Thyroid gland (tissue), 4 donors: ENCODE measurements around the gene TESK2. TPM values are rescaled to one million over a fixed set of nuclear protein-coding genes. Genes with fewer than 3 reads are reported as not detected.
A peak's percentile ranks its signal among the peaks of the same experiment; 100 is the strongest.

Source experiments
- DNase-seq, 2 donors: peaks; one replicate each; pipeline ENCODE4 v3.0.0-alpha.2; 2019
- H3K27ac ChIP-seq, 3 donors: fragments of 200-600 bp; sonication (generic); 1 replicate in 2 of 3; 2 replicates in 1 of 3; pipeline ENCODE4 v1.5.1; 2016 to 2019; ENCODE audit warnings: mild to moderate bottlenecking in 1 of 3, moderate library complexity in 1 of 3
- H3K27me3 ChIP-seq: fragments of 200-600 bp; sonication (generic); one replicate; pipeline ENCODE4 v1.5.1; 2019
- H3K36me3 ChIP-seq, 2 donors: fragments of 200-600 bp; sonication (generic); one replicate each; pipeline ENCODE4 v1.5.1; 2016 to 2019
- H3K4me1 ChIP-seq, 2 donors: fragments of 200-600 bp; sonication (generic); one replicate each; pipeline ENCODE4 v1.5.1; 2017 to 2019
- H3K4me3 ChIP-seq, 3 donors: fragments of 200-600 bp; sonication (generic); replicated peaks in 1 of 3; 1 replicate in 2 of 3; 2 replicates in 1 of 3; pipeline ENCODE4 v1.5.1; 2016; ENCODE audit warnings: mild to moderate bottlenecking in 1 of 3
- H3K9me3 ChIP-seq: fragments of 200-600 bp; sonication (generic); one replicate; pipeline ENCODE4 v1.5.1; 2017
- CTCF ChIP-seq, 6 experiments: fragments of 200-600 bp in 3 of 6; fragments of 450-650 bp in 3 of 6; sonication (generic) in 3 of 6; IDR thresholded peaks; one replicate each; pipeline ENCODE4 v1.5.1; 2016 to 2019; ENCODE audit warnings: antibody characterized with exemption in 6 of 6, mild to moderate bottlenecking in 2 of 6, inconsistent platforms in 1 of 6, moderate library complexity in 1 of 6
- POLR2A ChIP-seq, 2 donors: fragments of 450-650 bp; IDR thresholded peaks; one replicate each; pipeline ENCODE4 v1.6.1; 2017; ENCODE audit warnings: antibody characterized with exemption in 2 of 2, mild to moderate bottlenecking in 2 of 2, moderate library complexity in 1 of 2
- WGBS, 2 donors: methylation state at CpG; one replicate each; pipeline ENCODE4 v1.1.5; 2017; 5-methylcytosine and 5-hydroxymethylcytosine counted together
- intact Hi-C: fragments of 100-400 bp; cut with DNase I; formaldehyde crosslinking; loops from one replicate; pipeline ENCODE4 v1.15.1; 2023
- total RNA-seq, 4 donors: library from RNA; depleted of rRNA; stranded (reverse); fragments of >200 nt; gene quantifications; one replicate each; pipeline ENCODE4 v1.2.3, GENCODE V29; 2016

The TESK2 gene
- total RNA-seq, 4 donors from 2014 or later, result 4.8 to 5.7 (median 5.5) TPM

- intact Hi-C loops, result loop anchor here (2.0 to 5.0 kb wide), 2 partner anchors 133 to 212 kb away; no protein-coding TSS in a partner anchor
- WGBS, 2 donors, result 25% methylated on average over 7 of the region's 7 CpGs
- H3K4me3 ChIP-seq, result no peak overlapping the region
- no peaks in the 10 kb centered on the region for H3K36me3 ChIP-seq
- H3K4me1 ChIP-seq, result peaks cover 7 to 14% of the 10 kb centered on the region in 2 donors
- H3K27ac ChIP-seq, result peak overlapping the region; percentile 64 to 74 (median 72)
- H3K9me3 ChIP-seq, result no peaks in the 10 kb centered on the region
- TF ChIP-seq CTCF (IDR thresholded peaks at IDR 0.05) (peak; percentile 21 to 77 (median 70)), POLR2A (IDR thresholded peaks at IDR 0.05) (no peak)
- DNase-seq, result peak; percentile 68 to 77
- no peaks in the 10 kb centered on the region for H3K27me3 ChIP-seq
Observed at GRCh38 chr1:45359882-45360513, 131.0 kb downstream of the TESK2 start.

GRCh38 chr1:45356186-45356585 lies 134.8 kb downstream of the TESK2 start:
- no peak for TF ChIP-seq CTCF (IDR thresholded peaks at IDR 0.05)
- no peak for TF ChIP-seq POLR2A (IDR thresholded peaks at IDR 0.05)
- H3K4me1 ChIP-seq, result peaks cover 7 to 14% of the 10 kb centered on the region in 2 donors
- H3K27me3 ChIP-seq, result no peaks in the 10 kb centered on the region
- no peaks in the 10 kb centered on the region for H3K36me3 ChIP-seq
- H3K9me3 ChIP-seq, result no peaks in the 10 kb centered on the region
- no peak for DNase-seq
- 64 to 67% methylated on average over 4 of the region's 4 CpGs for WGBS, 2 donors
- H3K4me3 ChIP-seq, result no peak overlapping the region
- intact Hi-C loops, result loop anchor here (5.0 kb wide), 1 partner anchor 216 kb away; no protein-coding TSS in a partner anchor
- H3K27ac ChIP-seq, result no peak overlapping the region

GRCh38 chr1:45355683-45356082 lies 135.3 kb downstream of the TESK2 start:
- 61 to 65% methylated on average over 2 of the region's 2 CpGs for WGBS, 2 donors
- H3K4me1 ChIP-seq, result peaks cover 5 to 13% of the 10 kb centered on the region in 2 donors
- no peak overlapping the region for H3K27ac ChIP-seq
- no peaks in the 10 kb centered on the region for H3K9me3 ChIP-seq
- intact Hi-C loops, result loop anchor here (5.0 kb wide), 1 partner anchor 217 kb away; no protein-coding TSS in a partner anchor
- no peaks in the 10 kb centered on the region for H3K27me3 ChIP-seq
- no peaks in the 10 kb centered on the region for H3K36me3 ChIP-seq
- no peak for DNase-seq
- no peak overlapping the region for H3K4me3 ChIP-seq
- TF ChIP-seq CTCF (IDR thresholded peaks at IDR 0.05), result no peak
- no peak for TF ChIP-seq POLR2A (IDR thresholded peaks at IDR 0.05)

GRCh38 chr1:45354838-45355237 lies 136.1 kb downstream of the TESK2 start:
- H3K27ac ChIP-seq, result no peak overlapping the region
- no peak for DNase-seq

More at GRCh38 chr1:45354838-45355237, 136.1 kb downstream of the TESK2 start:
- Histone ChIP-seq H3K9me3 (no peaks in the 10 kb centered on the region), H3K36me3 (no peaks in the 10 kb centered on the region), H3K4me3 (no peak overlapping the region), H3K4me1 (peaks cover 0 to 13% of the 10 kb centered on the region in 2 donors), H3K27me3 (no peaks in the 10 kb centered on the region)
- TF ChIP-seq POLR2A (IDR thresholded peaks at IDR 0.05) (no peak), CTCF (IDR thresholded peaks at IDR 0.05) (no peak)
- intact Hi-C loops, result loop anchor here (5.0 kb wide), 1 partner anchor 217 kb away; no protein-coding TSS in a partner anchor
- 88 to 96% methylated on average over 4 of the region's 4 CpGs for WGBS, 2 donors
